Subcutaneous abdominal adipose tissue (tissue), 5 donors: ENCODE measurements around the gene ADGRL3.
"Not testable (repeated sequence)": the region's sequence is repeated elsewhere in the genome, so short reads cannot be mapped to it uniquely, and the experiment has no call there.

Experiments used
- H3K27ac ChIP-seq: one replicate; pipeline ENCODE4 v1.7.0; 2013; ENCODE audit warnings: low read depth, mild to moderate bottlenecking, inconsistent platforms, low read length, moderate library complexity
- H3K27me3 ChIP-seq, 5 donors: one replicate each; pipeline ENCODE4 v1.7.0; 2013; ENCODE audit warnings: low read length in 5 of 5, inconsistent platforms in 1 of 5; ENCODE audit not compliant: control insufficient read depth in 5 of 5, insufficient read depth in 4 of 5
- H3K36me3 ChIP-seq, 5 donors: one replicate each; pipeline ENCODE4 v1.7.0; 2013; ENCODE audit warnings: low read length in 5 of 5; ENCODE audit not compliant: control insufficient read depth in 5 of 5, insufficient read depth in 5 of 5
- H3K4me1 ChIP-seq, 5 donors: one replicate each; pipeline ENCODE4 v1.7.0; 2013; ENCODE audit warnings: low read length in 5 of 5, mild to moderate bottlenecking in 3 of 5, moderate library complexity in 1 of 5; ENCODE audit not compliant: control insufficient read depth in 5 of 5, insufficient read depth in 5 of 5
- H3K4me3 ChIP-seq, 5 donors: one replicate each; pipeline ENCODE4 v1.7.0; 2013; ENCODE audit warnings: low read length in 5 of 5, low read depth in 1 of 5
- H3K9ac ChIP-seq, 5 donors: one replicate each; pipeline ENCODE4 v1.7.0; 2013; ENCODE audit warnings: low read length in 5 of 5, mild to moderate bottlenecking in 4 of 5, moderate library complexity in 3 of 5
- H3K9me3 ChIP-seq, 5 donors: one replicate each; pipeline ENCODE4 v1.7.0; 2013; ENCODE audit warnings: low read length in 5 of 5; ENCODE audit not compliant: control insufficient read depth in 5 of 5
- donor health status: healthy.
- donor health status: healthy.
- donor health status: healthy.
- donor health status: healthy.
- donor health status: healthy.

The ADGRL3 gene

DNA sequence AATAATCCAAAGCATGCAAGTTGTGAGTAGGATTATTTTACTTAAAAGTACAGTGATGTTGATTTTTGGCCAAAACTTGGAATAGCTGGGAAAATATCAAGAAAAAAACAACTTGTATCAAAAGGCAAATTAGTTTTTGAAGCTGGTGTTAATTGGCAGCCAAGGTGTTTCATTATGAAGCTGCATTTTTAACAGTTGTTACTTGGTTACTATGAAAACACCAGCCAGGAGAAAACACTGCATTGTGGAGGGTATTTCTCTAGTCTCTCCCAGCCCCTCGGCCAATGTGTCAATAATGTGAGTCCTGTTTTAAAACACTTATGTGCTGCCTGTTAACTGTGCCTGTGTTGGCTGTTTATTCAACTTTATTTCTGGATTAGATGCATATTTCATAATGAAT is 733.4 kb downstream of the ADGRL3 start:
- Histone ChIP-seq H3K4me3 (no peak overlapping the region), H3K4me1 (no peaks in the 10 kb centered on the region), H3K27ac (no peak overlapping the region), H3K27me3 (no peaks in the 10 kb centered on the region), H3K36me3 (no peaks in the 10 kb centered on the region), H3K9me3 (no peaks in the 10 kb centered on the region), H3K9ac (no peak overlapping the region)

DNA sequence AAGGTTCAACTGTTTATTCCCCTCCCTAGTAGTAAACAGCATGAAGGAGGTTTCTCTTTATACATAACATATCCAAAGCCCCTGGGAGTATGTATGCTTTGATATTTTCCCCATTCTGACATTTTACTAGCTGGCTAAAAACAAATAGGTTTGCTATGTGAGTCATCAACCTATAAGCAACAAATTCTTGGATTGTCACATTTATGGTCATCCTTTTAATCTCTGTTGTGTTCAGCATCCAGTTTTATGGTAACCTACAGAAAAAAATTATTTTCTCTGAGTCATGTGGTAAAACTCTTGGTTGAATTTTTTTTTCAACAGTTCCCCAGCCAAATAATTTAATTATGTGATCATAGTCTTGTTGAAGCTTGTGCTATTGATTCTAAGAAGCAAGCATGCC is 734.1 kb downstream of the ADGRL3 start:
- Histone ChIP-seq H3K9ac (no peak overlapping the region), H3K27ac (no peak overlapping the region), H3K4me1 (no peaks in the 10 kb centered on the region), H3K4me3 (no peak overlapping the region), H3K27me3 (no peaks in the 10 kb centered on the region), H3K36me3 (no peaks in the 10 kb centered on the region), H3K9me3 (no peaks in the 10 kb centered on the region)

DNA sequence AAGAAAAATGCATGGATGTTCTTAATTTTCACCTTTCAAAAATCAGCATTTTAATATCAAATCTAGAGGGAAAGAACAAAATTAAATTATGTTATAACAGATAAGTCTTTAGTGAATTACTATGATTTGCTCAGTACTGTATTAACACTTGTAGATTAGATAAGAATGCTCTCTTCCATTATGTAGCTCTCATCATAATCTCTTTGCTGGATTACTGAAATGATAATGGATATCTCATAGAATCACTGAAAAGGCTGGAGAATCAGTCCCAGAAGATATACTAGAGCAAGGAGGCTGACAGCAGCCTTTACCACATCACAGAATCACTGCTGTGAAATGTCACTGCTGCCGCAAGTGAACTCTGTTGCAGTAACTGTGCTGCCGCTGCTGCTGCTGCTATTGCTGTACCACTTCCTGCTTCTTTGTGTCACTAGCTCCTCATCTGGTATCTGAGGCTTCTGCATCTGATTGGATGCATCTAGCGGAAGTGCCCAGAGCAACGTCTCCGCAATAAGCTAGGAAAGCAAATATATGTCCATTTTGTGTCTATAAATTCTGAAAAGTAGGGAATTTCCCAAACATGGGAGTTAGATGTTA is 738.2 kb downstream of the ADGRL3 start:
- Histone ChIP-seq H3K36me3 (no peaks in the 10 kb centered on the region), H3K4me3 (no peak overlapping the region), H3K27ac (no peak overlapping the region), H3K9ac (no peak overlapping the region), H3K9me3 (no peaks in the 10 kb centered on the region), H3K4me1 (no peaks in the 10 kb centered on the region), H3K27me3 (no peaks in the 10 kb centered on the region)

DNA sequence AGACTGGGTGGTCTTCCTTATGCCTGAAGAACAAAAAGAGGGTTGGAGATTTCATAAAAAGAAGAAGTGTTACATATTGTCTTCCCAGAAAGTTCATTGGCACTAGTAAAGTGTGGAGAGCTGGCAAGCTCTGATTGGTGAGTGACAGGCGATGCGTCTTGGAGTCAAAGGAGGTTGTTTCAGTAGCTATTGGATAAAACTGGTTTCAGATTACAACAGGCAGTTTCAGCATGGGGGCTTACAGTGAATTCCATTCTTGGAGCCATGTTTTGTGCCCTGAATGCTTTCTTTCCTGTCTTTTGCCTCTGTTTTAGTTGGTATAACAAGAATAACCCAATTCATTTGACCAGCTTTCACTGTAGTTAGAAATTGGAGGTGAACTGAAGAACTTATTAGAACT is 750.5 kb downstream of the ADGRL3 start:
- H3K9ac ChIP-seq: no peak overlapping the region
- no peaks in the 10 kb centered on the region for H3K36me3 ChIP-seq
- H3K27me3 ChIP-seq: no peaks in the 10 kb centered on the region
- no peak overlapping the region for H3K27ac ChIP-seq
- H3K4me1 ChIP-seq: no peaks in the 10 kb centered on the region
- no peak overlapping the region for H3K4me3 ChIP-seq
- H3K9me3 ChIP-seq: no peaks in the 10 kb centered on the region

DNA sequence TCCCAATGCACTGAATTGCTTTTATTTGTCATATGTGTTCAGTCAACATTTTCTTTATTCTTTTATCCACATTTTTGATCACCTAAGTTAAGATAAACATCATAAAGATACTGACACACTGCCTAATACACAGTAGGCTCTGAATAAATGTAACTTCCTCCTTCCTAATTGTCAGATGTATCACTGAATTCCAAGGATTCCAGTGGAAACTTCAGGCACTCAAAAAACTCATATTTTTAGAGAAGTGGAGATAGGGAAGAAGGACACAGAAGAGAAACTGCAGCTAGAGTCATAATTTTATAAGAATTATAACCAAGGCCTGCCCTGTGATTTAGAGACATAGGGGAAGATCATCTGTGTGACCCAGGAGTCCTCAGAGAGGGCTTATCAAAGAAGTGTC is 753.3 kb downstream of the ADGRL3 start:
- Histone ChIP-seq H3K4me1 (no peaks in the 10 kb centered on the region), H3K9ac (no peak overlapping the region), H3K9me3 (no peaks in the 10 kb centered on the region), H3K27ac (no peak overlapping the region), H3K27me3 (no peaks in the 10 kb centered on the region), H3K4me3 (no peak overlapping the region), H3K36me3 (no peaks in the 10 kb centered on the region)

DNA sequence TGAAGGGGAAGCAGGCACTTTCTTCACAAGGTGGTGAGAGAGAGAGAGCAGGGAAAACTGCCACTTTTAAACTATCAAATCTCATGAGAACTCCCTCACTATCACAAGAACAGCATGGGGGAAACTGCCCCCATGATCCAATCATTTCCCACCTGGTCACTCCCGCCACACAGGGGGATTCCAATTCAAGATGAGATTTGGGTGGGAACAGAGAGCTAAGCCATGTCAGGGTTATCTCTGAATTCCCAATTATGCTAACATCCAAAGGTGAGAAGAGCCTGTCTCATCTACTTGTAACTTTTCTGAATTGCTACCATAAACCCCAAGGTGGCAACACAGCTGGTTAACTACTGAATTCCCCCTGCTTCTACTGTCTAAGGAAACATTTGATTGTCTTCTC is 758.5 kb downstream of the ADGRL3 start:
- Histone ChIP-seq H3K36me3 (no peaks in the 10 kb centered on the region), H3K27me3 (no peaks in the 10 kb centered on the region), H3K4me3 (no peak overlapping the region), H3K4me1 (no peaks in the 10 kb centered on the region), H3K9ac (no peak overlapping the region), H3K9me3 (no peaks in the 10 kb centered on the region), H3K27ac (no peak overlapping the region)

DNA sequence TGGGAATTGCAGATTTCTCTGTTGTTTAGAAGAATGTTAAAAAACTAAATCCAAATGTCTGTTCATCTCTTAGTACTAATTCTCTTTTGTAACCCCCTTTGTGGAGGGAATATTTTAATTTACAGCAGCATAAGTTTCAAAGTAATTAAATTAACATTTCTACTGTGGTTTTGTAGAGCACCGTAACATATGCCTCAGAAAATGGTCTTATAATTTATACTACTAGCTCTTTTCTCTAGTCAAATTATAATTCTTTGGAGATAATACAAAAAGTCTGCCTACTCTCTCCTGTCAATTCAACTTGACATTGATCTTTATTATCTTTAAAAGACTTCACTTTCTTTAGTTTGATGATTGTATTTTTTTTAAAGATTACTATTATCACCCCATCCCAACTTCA is 759.0 kb downstream of the ADGRL3 start:
- Histone ChIP-seq H3K27ac (no peak overlapping the region), H3K9ac (no peak overlapping the region), H3K36me3 (no peaks in the 10 kb centered on the region), H3K9me3 (no peaks in the 10 kb centered on the region), H3K27me3 (no peaks in the 10 kb centered on the region), H3K4me3 (no peak overlapping the region), H3K4me1 (no peaks in the 10 kb centered on the region)

DNA sequence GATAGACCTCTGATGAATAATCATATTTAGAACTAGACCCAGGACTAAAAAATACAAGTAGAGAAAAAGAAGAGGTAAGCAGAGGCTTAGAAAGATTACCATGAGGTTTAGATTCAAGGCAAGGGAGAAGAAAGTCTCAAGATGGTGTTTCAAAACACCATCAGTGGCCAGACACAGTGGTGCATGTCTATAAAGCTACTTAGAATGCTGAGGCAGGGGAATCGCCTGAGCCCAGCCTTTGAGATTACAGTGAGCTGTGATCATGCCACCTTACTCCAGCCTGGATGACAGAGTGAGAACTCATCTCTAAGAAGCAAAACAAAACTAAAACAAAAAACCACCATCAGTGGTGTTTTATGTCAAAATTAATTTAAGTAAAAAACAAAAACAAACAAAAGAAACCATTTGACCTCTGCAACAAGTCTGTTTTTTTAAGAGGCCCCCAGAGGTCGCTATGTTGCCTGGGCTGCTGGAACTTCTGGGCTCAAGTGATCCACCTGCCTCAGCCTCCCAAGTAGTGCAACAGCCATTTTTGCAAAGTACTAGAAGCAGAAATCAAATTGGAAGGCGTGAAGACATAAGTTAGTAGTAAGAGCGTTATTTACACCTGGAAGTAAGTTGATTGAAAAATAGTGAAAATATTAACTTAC is 784.3 kb downstream of the ADGRL3 start:
- no peaks in the 10 kb centered on the region for H3K27me3 ChIP-seq
- H3K27ac ChIP-seq: no peak overlapping the region
- no peaks in the 10 kb centered on the region for H3K4me1 ChIP-seq
- no peaks in the 10 kb centered on the region for H3K36me3 ChIP-seq
- no peak overlapping the region for H3K4me3 ChIP-seq
- H3K9ac ChIP-seq: no peak overlapping the region
- no peaks in the 10 kb centered on the region for H3K9me3 ChIP-seq

DNA sequence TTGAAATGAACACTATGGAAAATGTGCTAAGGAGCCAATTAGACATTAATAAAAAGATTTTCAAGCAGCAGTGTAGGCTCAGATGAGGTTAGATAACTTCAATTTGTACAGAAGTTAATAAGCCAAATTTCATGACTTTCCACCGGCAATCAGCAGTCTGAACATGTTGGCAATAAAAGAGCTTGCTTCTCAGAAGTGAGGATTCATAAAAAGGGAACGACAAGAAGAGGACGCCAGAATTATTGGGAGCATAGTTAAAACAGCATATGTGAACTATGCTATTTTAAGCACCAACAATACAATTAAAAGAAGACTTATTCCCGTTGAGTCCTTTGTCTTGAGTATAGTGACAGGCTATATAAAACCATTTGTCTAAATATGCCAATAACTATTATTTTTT is 785.3 kb downstream of the ADGRL3 start:
- no peaks in the 10 kb centered on the region for H3K4me1 ChIP-seq
- H3K27me3 ChIP-seq: no peaks in the 10 kb centered on the region
- no peak overlapping the region for H3K9ac ChIP-seq

DNA sequence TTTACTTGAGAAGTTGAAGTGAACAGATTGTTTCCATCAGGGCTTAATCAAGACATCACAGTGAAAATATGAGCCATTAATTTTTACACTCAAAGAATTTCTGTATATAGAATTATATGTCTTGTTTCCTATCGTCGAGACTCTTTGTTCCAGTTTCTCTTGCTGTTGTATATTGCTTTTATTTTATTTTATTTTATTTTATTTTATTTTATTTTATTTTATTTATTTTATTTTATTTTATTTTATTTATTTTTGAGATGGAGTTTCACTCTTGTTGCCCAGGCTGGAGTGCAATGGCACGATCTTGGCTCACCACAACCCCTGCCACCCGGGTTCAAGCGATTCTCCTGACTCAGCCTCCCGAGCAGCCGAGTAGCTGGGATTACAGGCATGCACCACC is 786.8 kb downstream of the ADGRL3 start:
- not testable (repeated sequence) for H3K9me3 ChIP-seq, H3K4me3 ChIP-seq, H3K27me3 ChIP-seq, H3K36me3 ChIP-seq, H3K9ac ChIP-seq, H3K27ac ChIP-seq, H3K4me1 ChIP-seq

More for the DNA sequence above, 785.3 kb downstream of the ADGRL3 start:
- H3K27ac ChIP-seq: no peak overlapping the region
- H3K36me3 ChIP-seq: no peaks in the 10 kb centered on the region
- H3K4me3 ChIP-seq: no peak overlapping the region
- no peaks in the 10 kb centered on the region for H3K9me3 ChIP-seq
